Cardiac fibroblast (primary cell): ENCODE data around the gene WWTR1.
A peak's percentile ranks its signal among the peaks of the same experiment; 100 is the strongest.

Experiments
- DNase-seq, 2 donors: peaks; one replicate each; pipeline versions ENCODE4 v3.0.0 to v3.0.0-alpha.2; 2010; ENCODE audit warnings: low read depth in 2 of 2
- H3K4me3 ChIP-seq, 2 donors: replicated peaks in 1 of 2; 1 replicate in 1 of 2; 2 replicates in 1 of 2; pipeline ENCODE4 v1.5.1; 2011; ENCODE audit warnings: low read depth in 2 of 2, low read length in 2 of 2, mild to moderate bottlenecking in 2 of 2, moderate library complexity in 1 of 2
- TF ChIP-seq, protein P1 (sequence below): IDR thresholded peaks from one replicate; pipeline ENCODE4 v1.5.1; 2011; ENCODE audit warnings: low read depth, mild to moderate bottlenecking, low read length, inconsistent platforms

Gene WWTR1

DNA sequence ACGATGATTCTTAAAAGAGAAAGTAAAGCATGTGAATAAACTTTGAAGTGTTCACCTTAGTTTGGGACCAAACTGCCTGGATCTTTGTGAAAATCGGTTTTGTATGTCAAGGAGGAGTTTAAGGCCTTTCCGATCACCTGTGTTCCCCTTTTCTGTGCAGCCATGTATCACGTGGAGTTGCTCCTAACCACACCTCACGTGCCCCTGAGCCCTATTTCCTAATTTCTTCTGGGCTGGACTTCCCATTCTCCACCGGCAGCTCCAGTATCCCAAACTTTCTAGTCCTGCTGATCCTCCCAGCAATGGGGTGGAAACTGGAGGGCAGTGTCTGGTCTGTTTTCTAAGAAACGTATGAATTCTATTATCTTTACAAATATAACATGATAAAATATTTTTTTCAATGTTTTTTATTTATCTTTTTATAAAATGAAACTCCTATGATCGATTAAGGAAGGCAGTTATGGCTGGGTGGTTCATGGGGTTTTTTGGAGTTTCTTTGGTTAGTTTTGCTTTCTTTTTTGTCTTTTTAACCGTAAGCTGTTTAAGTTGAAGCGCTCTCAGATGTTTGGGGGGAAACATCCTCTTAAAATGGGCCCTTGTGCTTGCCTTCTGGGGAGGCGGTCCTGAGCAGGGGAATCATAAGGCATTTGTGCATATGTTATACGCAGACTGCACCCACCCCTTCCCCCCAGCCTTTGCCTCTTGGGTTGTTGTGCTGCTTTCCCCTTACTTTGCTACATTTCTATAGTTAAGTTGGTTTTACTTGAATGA is 43.6 kb upstream of the WWTR1 start:
- TF ChIP-seq, protein P1, sequence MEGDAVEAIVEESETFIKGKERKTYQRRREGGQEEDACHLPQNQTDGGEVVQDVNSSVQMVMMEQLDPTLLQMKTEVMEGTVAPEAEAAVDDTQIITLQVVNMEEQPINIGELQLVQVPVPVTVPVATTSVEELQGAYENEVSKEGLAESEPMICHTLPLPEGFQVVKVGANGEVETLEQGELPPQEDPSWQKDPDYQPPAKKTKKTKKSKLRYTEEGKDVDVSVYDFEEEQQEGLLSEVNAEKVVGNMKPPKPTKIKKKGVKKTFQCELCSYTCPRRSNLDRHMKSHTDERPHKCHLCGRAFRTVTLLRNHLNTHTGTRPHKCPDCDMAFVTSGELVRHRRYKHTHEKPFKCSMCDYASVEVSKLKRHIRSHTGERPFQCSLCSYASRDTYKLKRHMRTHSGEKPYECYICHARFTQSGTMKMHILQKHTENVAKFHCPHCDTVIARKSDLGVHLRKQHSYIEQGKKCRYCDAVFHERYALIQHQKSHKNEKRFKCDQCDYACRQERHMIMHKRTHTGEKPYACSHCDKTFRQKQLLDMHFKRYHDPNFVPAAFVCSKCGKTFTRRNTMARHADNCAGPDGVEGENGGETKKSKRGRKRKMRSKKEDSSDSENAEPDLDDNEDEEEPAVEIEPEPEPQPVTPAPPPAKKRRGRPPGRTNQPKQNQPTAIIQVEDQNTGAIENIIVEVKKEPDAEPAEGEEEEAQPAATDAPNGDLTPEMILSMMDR, result no peak
- no peak for DNase-seq
- H3K4me3 ChIP-seq, result no peak overlapping the region

DNA sequence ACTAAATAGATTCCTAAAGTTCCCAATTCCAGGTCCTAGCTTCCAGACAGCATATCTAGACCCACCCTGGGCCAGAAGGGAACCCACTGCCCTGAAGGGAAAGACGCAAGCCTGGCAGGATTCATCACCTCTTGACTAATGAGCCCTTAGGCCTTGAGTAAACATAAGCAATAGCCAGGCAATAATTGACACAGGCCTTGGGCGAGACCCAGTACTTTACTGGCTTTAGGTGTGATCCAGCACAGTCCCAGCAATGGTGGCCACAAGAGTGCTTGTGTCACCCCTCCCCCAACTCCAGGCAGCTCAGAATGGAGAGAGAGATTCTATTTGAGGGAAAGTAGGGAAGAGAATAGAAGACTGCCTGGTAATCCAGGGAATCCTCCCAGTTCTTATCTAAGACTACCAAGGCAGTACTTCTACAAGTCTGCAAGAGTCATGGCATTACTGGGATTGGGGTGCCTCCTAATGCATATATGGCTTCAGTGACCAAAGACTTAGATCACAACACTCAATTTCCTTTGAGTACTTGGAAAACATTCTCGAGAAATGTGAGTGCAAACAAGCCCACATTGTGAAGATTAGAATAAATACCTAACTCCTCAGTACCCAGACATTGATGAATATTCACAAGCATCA is 30.4 kb upstream of the WWTR1 start:
- TF ChIP-seq, protein P1, result no peak
- no peak for DNase-seq
- H3K4me3 ChIP-seq, result no peak overlapping the region

DNA sequence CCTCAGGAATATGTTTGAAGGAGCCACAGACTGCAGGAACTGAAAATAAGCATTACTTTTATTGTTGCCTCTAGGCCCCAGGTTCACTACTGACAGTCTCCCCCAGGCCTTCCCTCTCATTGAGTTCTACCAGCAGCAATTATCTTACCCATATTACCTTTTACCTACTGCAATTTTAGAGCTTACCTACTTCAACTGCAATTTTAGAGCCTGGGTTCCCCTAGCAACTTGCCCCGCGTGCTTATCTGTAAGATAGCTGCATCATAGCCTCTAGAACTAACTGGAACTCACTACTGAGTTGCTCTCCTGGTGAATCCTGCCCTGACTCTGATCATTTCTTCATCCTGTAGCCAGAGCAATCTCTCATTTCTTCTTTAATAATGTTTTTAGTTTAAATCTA is 29.2 kb upstream of the WWTR1 start:
- H3K4me3 ChIP-seq, result no peak overlapping the region
- TF ChIP-seq, protein P1, result no peak
- DNase-seq, result no peak

DNA sequence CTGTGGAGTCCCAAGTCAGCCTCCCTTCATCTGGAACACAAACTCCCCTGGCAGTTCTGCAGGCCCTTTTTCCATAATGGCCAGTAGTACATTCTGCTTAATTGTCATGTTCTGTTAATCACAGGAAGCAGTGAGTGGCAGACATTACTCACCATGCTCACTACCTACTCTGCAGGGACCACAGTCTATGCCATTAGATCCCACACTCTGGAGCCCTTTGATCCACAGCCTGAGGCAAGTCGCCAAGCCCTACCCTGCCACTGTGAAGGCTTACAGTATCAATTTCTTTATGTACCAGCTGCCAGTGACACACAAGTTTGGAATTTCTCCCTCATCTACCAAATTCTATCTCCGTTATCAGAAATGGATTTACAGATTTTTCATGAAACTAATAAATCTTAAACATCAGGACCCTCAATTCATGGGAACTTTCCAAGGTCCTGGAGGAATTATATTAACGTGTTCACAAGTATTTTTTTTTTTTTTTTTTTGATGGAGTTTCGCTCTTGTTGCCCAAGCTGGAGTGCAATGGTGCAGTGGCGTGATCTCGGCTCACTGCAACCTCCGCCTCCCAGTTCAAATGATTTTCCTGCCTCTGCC is 20.6 kb upstream of the WWTR1 start:
- TF ChIP-seq, protein P1, result no peak
- no peak overlapping the region for H3K4me3 ChIP-seq
- peak in 1 of 2 donors; percentile 9 for DNase-seq

DNA sequence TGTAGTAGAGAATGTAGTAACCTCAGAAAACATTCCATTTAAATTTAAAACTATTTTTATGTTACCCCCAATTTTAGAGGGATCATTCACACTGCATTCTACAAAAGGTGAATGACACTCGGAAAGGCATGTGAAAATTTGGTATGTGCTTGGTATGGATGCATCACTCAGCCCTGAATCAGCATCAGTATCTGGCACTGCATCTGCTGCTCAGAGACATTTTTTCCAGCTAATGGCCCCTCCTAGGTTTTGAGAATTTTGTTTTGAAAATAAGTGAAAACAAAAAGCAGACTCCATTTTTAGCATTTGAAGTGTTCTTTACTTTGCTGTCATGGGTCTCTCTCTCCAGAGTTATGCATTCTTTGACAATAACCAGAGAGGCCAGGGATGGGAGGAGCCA is 15.6 kb upstream of the WWTR1 start:
- TF ChIP-seq, protein P1, result no peak
- peak in 1 of 2 donors; percentile 61 for DNase-seq
- H3K4me3 ChIP-seq, result no peak overlapping the region

DNA sequence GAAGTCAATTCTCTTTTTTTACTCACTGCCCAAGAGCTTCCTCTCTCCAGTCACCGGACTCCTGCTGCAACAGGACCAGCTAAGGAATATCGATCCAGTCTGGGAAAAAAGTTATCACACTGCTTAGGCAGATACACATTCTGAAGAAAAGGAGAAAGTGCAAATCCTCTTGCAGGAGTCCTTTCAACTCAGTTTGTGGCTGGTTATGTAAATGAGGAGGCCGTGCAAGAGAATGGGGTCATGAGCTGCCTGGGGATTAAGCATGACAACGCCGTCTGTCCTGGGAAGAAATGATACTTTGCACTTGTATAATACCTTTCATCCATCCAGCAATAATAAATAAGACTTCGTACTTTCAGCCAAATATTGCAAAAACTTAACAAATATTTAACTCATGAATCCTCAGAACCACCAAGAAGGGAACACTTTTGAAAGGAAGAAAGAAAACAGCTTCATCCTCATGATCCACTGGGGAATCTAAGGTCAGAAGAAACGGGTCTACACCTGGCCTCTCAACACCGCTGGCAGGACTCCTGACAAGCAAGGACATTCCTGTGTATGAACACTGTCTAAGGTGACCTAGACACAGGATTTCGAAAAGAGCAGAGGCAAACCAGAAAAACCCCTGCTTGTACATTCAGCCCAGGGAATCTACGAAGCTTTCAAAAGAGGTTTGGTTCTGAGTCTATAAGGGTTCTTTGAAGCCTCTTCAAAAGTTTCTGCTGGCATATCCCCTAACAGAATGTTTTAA is 13.1 kb upstream of the WWTR1 start:
- no peak for DNase-seq
- no peak overlapping the region for H3K4me3 ChIP-seq
- TF ChIP-seq, protein P1, result no peak
